Neural progenitor cell (in vitro differentiated cells): ENCODE measurements around the gene TRIM58. TPM values are rescaled to one million over a fixed set of nuclear protein-coding genes. Genes with fewer than 3 reads are reported as not detected.

Experiments
- DNase-seq: peaks from one replicate; pipeline ENCODE4 v3.0.0-alpha.2; 2016; ENCODE audit warnings: low spot score
- H2AFZ ChIP-seq: fragments of 200-600 bp; sonication (generic); replicated peaks from 2 replicates; pipeline ENCODE4 v1.6.1; 2016; ENCODE audit warnings: antibody characterized with exemption
- H3F3A ChIP-seq: fragments of 200-600 bp; sonication (generic); 2 replicates; pipeline ENCODE4 v1.6.1; 2016; ENCODE audit warnings: antibody characterized with exemption, low read depth
- H3K27ac ChIP-seq: fragments of 200-600 bp; sonication (generic); 2 replicates; pipeline ENCODE4 v1.5.1; 2016; ENCODE audit warnings: mild to moderate bottlenecking
- H3K27me3 ChIP-seq: fragments of 200-600 bp; sonication (generic); 2 replicates; pipeline ENCODE4 v1.6.1; 2016; ENCODE audit warnings: mild to moderate bottlenecking, moderate library complexity
- H3K36me3 ChIP-seq: fragments of 200-600 bp; sonication (generic); 2 replicates; pipeline ENCODE4 v1.5.1; 2016
- H3K4me1 ChIP-seq: fragments of 200-600 bp; sonication (generic); 2 replicates; pipeline ENCODE4 v1.6.1; 2016; ENCODE audit warnings: mixed run types
- H3K4me2 ChIP-seq: fragments of 200-600 bp; sonication (generic); 2 replicates; pipeline ENCODE4 v1.6.1; 2016
- H3K4me3 ChIP-seq: fragments of 200-600 bp; sonication (generic); 2 replicates; pipeline ENCODE4 v1.5.1; 2016
- H3K79me2 ChIP-seq: fragments of 200-600 bp; sonication (generic); 2 replicates; pipeline ENCODE4 v1.6.1; 2016; ENCODE audit warnings: low read depth
- H3K9ac ChIP-seq: fragments of 200-600 bp; sonication (generic); 2 replicates; pipeline ENCODE4 v1.6.1; 2016
- H3K9me3 ChIP-seq: fragments of 200-600 bp; sonication (generic); 2 replicates; pipeline ENCODE4 v1.5.1; 2016; ENCODE audit warnings: low read depth
- H4K20me1 ChIP-seq: fragments of 200-600 bp; sonication (generic); 2 replicates; pipeline ENCODE4 v1.6.1; 2016; ENCODE audit warnings: low read depth
- H3K27ac Mint-ChIP-seq: 3 replicates; pipeline ENCODE4 v1.8.0; 2021; ENCODE audit warnings: mixed read lengths
- H3K27me3 Mint-ChIP-seq: 2 replicates; pipeline ENCODE4 v1.8.0; 2022; ENCODE audit warnings: low read depth, mild to moderate bottlenecking, inconsistent platforms, moderate library complexity, mixed read lengths; ENCODE audit not compliant: insufficient read depth
- H3K36me3 Mint-ChIP-seq: 3 replicates; pipeline ENCODE4 v1.8.0; 2021; ENCODE audit warnings: mixed read lengths
- H3K4me1 Mint-ChIP-seq: 3 replicates; pipeline ENCODE4 v1.8.0; 2021; ENCODE audit warnings: mixed read lengths
- H3K4me3 Mint-ChIP-seq: 3 replicates; pipeline ENCODE4 v1.8.0; 2021; ENCODE audit warnings: mild to moderate bottlenecking, moderate library complexity, mixed read lengths
- H3K9me3 Mint-ChIP-seq: 3 replicates; pipeline ENCODE4 v1.8.0; 2020; ENCODE audit warnings: mixed read lengths
- CTCF ChIP-seq: fragments of 200-600 bp; sonication (generic); IDR thresholded peaks from 2 replicates; pipeline ENCODE4 v1.5.1; 2017; ENCODE audit warnings: antibody characterized with exemption, mild to moderate bottlenecking
- EZH2 ChIP-seq: fragments of 200-600 bp; sonication (generic); IDR thresholded peaks from 2 replicates; pipeline ENCODE4 v1.6.1; 2017; ENCODE audit warnings: antibody characterized with exemption, mild to moderate bottlenecking, moderate library complexity
- EZH2phosphoT487 ChIP-seq: fragments of 200-600 bp; sonication (generic); IDR thresholded peaks from 2 replicates; pipeline ENCODE4 v1.6.1; 2017; ENCODE audit warnings: antibody characterized with exemption
- total RNA-seq: library from RNA; depleted of rRNA; stranded (reverse); fragments of >200 nt; gene quantifications from 2 replicates; pipeline ENCODE4 v1.2.3, GENCODE V29; 2015; ENCODE audit warnings: low replicate concordance

TRIM58 gene
- total RNA-seq, 1 donor from 2014 or later, result 0.26 TPM

- no peak overlapping the region for H3K4me3 Mint-ChIP-seq
- no peaks in the 10 kb centered on the region for H3K4me1 ChIP-seq
- no peak overlapping the region for H3K27ac Mint-ChIP-seq
- H3K4me2 ChIP-seq, result no peak overlapping the region
- no peaks in the 10 kb centered on the region for H3K79me2 ChIP-seq
- H3K27ac ChIP-seq, result no peak overlapping the region
- H3K4me3 ChIP-seq, result no peak overlapping the region
- H3K36me3 ChIP-seq, result no peaks in the 10 kb centered on the region
- no peak overlapping the region for H2AFZ ChIP-seq
- peaks cover 3% of the 10 kb centered on the region for H3K4me1 Mint-ChIP-seq
- no peak for DNase-seq
- H3K9me3 ChIP-seq, result peaks cover 22% of the 10 kb centered on the region
- no peaks in the 10 kb centered on the region for H3K27me3 ChIP-seq
- H3K9me3 Mint-ChIP-seq, result peaks cover 15% of the 10 kb centered on the region
- no peak overlapping the region for H3K9ac ChIP-seq
- no peaks in the 10 kb centered on the region for H4K20me1 ChIP-seq
- peaks cover 15% of the 10 kb centered on the region for H3K27me3 Mint-ChIP-seq
- no peak for TF ChIP-seq CTCF
- TF ChIP-seq EZH2, result no peak
- no peak for TF ChIP-seq EZH2phosphoT487
- no peaks in the 10 kb centered on the region for H3K36me3 Mint-ChIP-seq
- H3F3A ChIP-seq, result no peaks in the 10 kb centered on the region
Observed at GRCh38 chr1:247855911-247856310, 1.1 kb upstream of the TRIM58 start.

DNA sequence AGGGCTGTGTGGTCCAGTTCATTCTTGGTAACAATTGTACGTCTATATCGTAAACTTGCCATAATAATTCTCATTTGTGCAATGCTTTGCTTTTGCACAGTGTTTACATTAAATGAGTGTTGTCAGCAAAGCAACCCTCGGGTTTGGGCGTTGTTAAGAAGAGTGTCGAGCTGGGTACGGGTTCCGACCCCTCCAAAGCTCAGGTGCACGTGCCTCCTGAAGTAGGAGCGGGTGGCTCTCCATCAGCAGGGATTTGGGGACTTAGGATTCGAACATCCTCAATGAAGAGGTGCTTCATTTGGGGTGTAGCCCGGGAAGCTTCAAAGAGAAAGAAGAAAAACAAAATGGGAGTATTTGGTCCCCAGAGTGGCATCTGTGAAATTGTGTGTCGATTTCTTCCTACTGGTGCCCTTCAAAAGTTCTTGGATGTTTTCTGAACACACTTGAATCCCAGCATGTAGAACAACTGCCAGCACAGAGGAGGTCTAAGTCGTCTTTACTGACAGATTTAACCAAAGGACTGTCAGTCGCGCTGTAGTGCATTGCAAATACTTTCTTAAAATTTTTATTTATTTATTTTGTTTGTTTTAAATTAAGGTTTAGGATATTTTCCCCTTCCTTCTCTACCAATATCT is 1.1 kb downstream of the TRIM58 start:
- Histone ChIP-seq H3K27ac (no peak overlapping the region), H3K4me3 (no peak overlapping the region), H3K27me3 (no peaks in the 10 kb centered on the region), H3K4me1 (no peaks in the 10 kb centered on the region), H4K20me1 (no peaks in the 10 kb centered on the region), H3K79me2 (no peaks in the 10 kb centered on the region), H3K4me2 (no peak overlapping the region), H3K9me3 (peaks cover 16% of the 10 kb centered on the region), H3F3A (no peaks in the 10 kb centered on the region), H3K9ac (no peak overlapping the region), H3K36me3 (no peaks in the 10 kb centered on the region), H2AFZ (no peak overlapping the region)
- no peak overlapping the region for H3K27ac Mint-ChIP-seq
- H3K27me3 Mint-ChIP-seq, result peaks cover 12% of the 10 kb centered on the region
- no peak for DNase-seq
- H3K9me3 Mint-ChIP-seq, result peaks cover 10% of the 10 kb centered on the region
- no peaks in the 10 kb centered on the region for H3K36me3 Mint-ChIP-seq
- TF ChIP-seq EZH2phosphoT487 (no peak), CTCF (no peak), EZH2 (no peak)
- peak overlapping the region; percentile 86 for H3K4me3 Mint-ChIP-seq
- H3K4me1 Mint-ChIP-seq, result peaks cover 3% of the 10 kb centered on the region

GRCh38 chr1:247862756-247863155 is 5.8 kb downstream of the TRIM58 start:
- no peaks in the 10 kb centered on the region for H3K79me2 ChIP-seq
- no peak for TF ChIP-seq CTCF
- no peak for TF ChIP-seq EZH2
- no peak for TF ChIP-seq EZH2phosphoT487
- peaks cover 22% of the 10 kb centered on the region for H3K9me3 ChIP-seq
- H4K20me1 ChIP-seq, result no peaks in the 10 kb centered on the region
- no peak for DNase-seq
- no peaks in the 10 kb centered on the region for H3F3A ChIP-seq
- no peak overlapping the region for H3K4me3 Mint-ChIP-seq
- H3K4me3 ChIP-seq, result no peak overlapping the region
- no peaks in the 10 kb centered on the region for H3K36me3 Mint-ChIP-seq
- H3K4me1 ChIP-seq, result no peaks in the 10 kb centered on the region
- no peak overlapping the region for H3K4me2 ChIP-seq
- no peak overlapping the region for H3K9ac ChIP-seq
- no peak overlapping the region for H2AFZ ChIP-seq
- no peaks in the 10 kb centered on the region for H3K27me3 ChIP-seq
- H3K27ac Mint-ChIP-seq, result no peak overlapping the region
- H3K9me3 Mint-ChIP-seq, result peaks cover 12% of the 10 kb centered on the region
- H3K36me3 ChIP-seq, result no peaks in the 10 kb centered on the region
- peaks cover 7% of the 10 kb centered on the region for H3K27me3 Mint-ChIP-seq
- peaks cover 3% of the 10 kb centered on the region for H3K4me1 Mint-ChIP-seq
- H3K27ac ChIP-seq, result no peak overlapping the region
